Stomach (tissue), 4 donors: ENCODE data around the gene PDE3A.

ENCODE experiments used
- EP300 ChIP-seq: sonication (generic); formaldehyde crosslinking; IDR thresholded peaks from one replicate; pipeline ENCODE4 v1.6.1; 2017; ENCODE audit warnings: antibody characterized with exemption
- POLR2A ChIP-seq, 4 donors: fragments of 450-650 bp; IDR thresholded peaks; one replicate each; pipeline ENCODE4 v1.6.1; 2016; ENCODE audit warnings: antibody characterized with exemption in 4 of 4, control low read depth in 2 of 4, mild to moderate bottlenecking in 1 of 4, moderate library complexity in 1 of 4
- POLR2AphosphoS5 ChIP-seq, 3 donors: sonication (generic); formaldehyde crosslinking; IDR thresholded peaks; one replicate each; pipeline ENCODE4 v1.6.1; 2016; ENCODE audit warnings: antibody characterized with exemption in 3 of 3
- TF ChIP-seq, protein P1 (sequence below), 7 experiments: fragments of 450-650 bp in 4 of 7; fragments of 200-600 bp in 3 of 7; sonication (generic) in 3 of 7; IDR thresholded peaks; one replicate each; pipeline ENCODE4 v1.5.1; 2016 to 2019; ENCODE audit warnings: antibody characterized with exemption in 7 of 7, control low read depth in 2 of 7, mild to moderate bottlenecking in 1 of 7

DNA sequence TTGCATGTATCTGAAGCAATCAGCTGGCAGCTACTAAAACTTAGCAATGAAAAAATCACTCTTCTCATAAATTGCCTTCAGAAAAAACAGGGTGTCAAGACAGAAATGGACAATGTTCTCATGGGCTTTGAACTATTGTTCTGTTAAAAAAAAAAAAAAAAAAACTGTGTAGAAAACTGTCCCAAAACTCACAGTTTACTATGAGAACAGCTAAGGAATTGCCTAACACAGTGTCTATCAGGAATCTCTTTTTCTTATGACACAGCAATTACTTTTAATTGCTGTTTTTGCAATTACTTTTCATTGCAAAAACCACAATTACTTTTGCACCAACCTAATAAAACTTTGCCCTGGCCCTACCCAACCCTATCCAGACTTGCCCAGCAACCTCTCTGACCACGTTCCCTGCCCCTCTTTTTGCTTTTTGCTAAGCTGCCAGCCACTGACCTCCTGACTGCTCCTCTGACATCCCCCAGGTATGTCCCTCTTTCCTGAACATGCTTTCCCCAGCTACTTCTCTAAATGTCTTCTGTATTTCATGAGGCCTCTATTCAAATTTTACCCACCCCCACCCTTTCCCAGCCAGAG is 258.8 kb downstream of the PDE3A start:
- TF ChIP-seq, protein P1, sequence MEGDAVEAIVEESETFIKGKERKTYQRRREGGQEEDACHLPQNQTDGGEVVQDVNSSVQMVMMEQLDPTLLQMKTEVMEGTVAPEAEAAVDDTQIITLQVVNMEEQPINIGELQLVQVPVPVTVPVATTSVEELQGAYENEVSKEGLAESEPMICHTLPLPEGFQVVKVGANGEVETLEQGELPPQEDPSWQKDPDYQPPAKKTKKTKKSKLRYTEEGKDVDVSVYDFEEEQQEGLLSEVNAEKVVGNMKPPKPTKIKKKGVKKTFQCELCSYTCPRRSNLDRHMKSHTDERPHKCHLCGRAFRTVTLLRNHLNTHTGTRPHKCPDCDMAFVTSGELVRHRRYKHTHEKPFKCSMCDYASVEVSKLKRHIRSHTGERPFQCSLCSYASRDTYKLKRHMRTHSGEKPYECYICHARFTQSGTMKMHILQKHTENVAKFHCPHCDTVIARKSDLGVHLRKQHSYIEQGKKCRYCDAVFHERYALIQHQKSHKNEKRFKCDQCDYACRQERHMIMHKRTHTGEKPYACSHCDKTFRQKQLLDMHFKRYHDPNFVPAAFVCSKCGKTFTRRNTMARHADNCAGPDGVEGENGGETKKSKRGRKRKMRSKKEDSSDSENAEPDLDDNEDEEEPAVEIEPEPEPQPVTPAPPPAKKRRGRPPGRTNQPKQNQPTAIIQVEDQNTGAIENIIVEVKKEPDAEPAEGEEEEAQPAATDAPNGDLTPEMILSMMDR (IDR thresholded peaks at IDR 0.05), result no peak
- TF ChIP-seq POLR2A (IDR thresholded peaks at IDR 0.05) (no peak), EP300 (no peak), POLR2AphosphoS5 (IDR thresholded peaks at IDR 0.05) (no peak)
